Large intestine (tissue), 3 donors: ENCODE data around the gene OSTN. TPM values are rescaled to one million over a fixed set of nuclear protein-coding genes. Genes with fewer than 3 reads are reported as not detected.
A peak's percentile ranks its signal among the peaks of the same experiment; 100 is the strongest.

Experiments
- DNase-seq, 2 donors: peaks; one replicate each; pipeline versions ENCODE4 v3.0.0 to v3.0.0-alpha.2; 2013
- H3K27ac ChIP-seq: one replicate; pipeline ENCODE4 v1.5.1; 2013; ENCODE audit warnings: low read length
- H3K27me3 ChIP-seq: 2 replicates; pipeline ENCODE4 v1.6.1; 2013; ENCODE audit warnings: low read length; ENCODE audit not compliant: control insufficient read depth, insufficient read depth
- H3K36me3 ChIP-seq: 2 replicates; pipeline ENCODE4 v1.6.1; 2013; ENCODE audit warnings: low read length; ENCODE audit not compliant: control insufficient read depth, insufficient read depth
- H3K4me1 ChIP-seq: one replicate; pipeline ENCODE4 v1.6.1; 2013; ENCODE audit warnings: low read length; ENCODE audit not compliant: control insufficient read depth, insufficient read depth
- H3K4me3 ChIP-seq: one replicate; pipeline ENCODE4 v1.5.1; 2013; ENCODE audit warnings: low read length
- H3K9me3 ChIP-seq: one replicate; pipeline ENCODE4 v1.6.1; 2013; ENCODE audit warnings: mild to moderate bottlenecking, low read depth, low read length, moderate library complexity; ENCODE audit not compliant: control insufficient read depth
- WGBS: methylation state at CpG from one replicate; pipeline ENCODE4 v1.1.5; 2013; ENCODE audit warnings: low lambda C conversion rate; ENCODE audit not compliant: insufficient coverage; 5-methylcytosine and 5-hydroxymethylcytosine counted together
- polyA plus RNA-seq: library from polyadenylated mRNA; unstranded; fragments of 120-200 nt; gene quantifications from one replicate; pipeline ENCODE4 v1.2.1, GENCODE V29; 2013

The OSTN gene
- polyA plus RNA-seq, 1 donor = 0.12 TPM

DNA sequence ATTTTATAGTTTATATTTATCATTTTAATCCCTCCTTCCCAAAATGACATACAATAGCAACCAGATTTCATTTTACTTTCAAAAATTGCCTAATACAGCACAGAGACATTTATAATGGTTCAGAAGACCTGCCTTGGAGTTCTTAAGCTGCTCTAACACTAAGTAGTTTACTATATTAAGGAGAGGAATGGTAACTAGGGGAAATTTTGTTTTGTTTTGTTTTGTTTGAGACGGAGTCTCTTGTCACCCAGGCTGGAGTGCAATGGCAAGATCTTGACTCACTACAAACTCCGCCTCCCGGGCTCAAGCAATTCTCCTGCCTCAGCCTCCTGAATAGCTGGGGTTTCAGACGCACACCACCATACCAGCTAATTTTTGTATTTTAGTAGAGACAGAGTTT is 107.4 kb downstream of the OSTN start:
- H3K4me1 ChIP-seq = peaks cover 5% of the 10 kb centered on the region
- WGBS = no CpG with 5 or more reads among the region's 4 CpGs
- DNase-seq = no peak
- no peak overlapping the region for H3K4me3 ChIP-seq
- H3K9me3 ChIP-seq = no peaks in the 10 kb centered on the region
- no peaks in the 10 kb centered on the region for H3K36me3 ChIP-seq
- H3K27ac ChIP-seq = no peak overlapping the region
- H3K27me3 ChIP-seq = no peaks in the 10 kb centered on the region

DNA sequence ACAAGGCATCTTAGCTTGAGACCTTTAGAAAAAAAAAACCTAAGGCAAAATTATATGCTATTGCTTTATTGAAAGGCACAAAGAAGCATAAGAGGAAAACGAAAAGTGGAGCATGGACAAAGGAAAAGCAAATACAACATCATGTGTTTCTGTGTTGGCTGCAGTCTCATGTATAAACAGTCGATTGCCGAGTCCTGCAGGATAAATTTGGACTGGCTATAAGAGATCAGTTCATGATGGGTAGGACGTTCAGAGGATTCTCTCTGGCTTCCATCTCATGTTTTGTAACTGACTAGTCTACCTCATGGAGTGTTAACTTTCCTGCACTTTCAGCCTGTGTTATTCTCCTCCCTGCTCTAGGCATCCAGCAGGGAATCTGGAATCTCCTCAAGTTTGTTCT is 108.3 kb downstream of the OSTN start:
- no peaks in the 10 kb centered on the region for H3K9me3 ChIP-seq
- H3K27me3 ChIP-seq = no peaks in the 10 kb centered on the region
- DNase-seq = no peak
- WGBS = 73% methylated on average over 1 of the region's 4 CpGs
- H3K4me1 ChIP-seq = peaks cover under 1% of the 10 kb centered on the region
- H3K27ac ChIP-seq = no peak overlapping the region
- H3K4me3 ChIP-seq = no peak overlapping the region
- H3K36me3 ChIP-seq = no peaks in the 10 kb centered on the region

DNA sequence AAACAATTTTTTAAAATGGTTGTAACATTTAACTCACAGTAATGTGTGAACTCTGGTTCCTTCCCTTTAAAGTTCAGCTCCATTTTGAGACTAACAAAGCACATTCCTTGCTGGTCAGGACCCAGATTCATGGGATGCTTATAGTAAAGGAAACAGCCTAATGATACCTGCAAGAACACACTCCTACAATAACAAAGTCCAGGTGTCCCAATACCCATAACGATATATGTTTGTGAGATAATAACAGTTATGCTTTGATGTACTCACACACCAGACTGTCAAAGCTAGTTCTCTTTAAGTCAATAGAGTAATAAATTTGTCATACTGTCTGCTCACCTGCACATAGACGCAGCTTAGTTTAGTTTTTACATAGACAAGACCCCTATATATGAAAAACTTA is 114.3 kb downstream of the OSTN start:
- H3K9me3 ChIP-seq = peaks cover 8% of the 10 kb centered on the region
- peaks cover 10% of the 10 kb centered on the region for H3K4me1 ChIP-seq
- 17% methylated on average over 1 of the region's 2 CpGs for WGBS
- no peak overlapping the region for H3K27ac ChIP-seq
- peak; percentile 59 to 82 for DNase-seq
- no peaks in the 10 kb centered on the region for H3K27me3 ChIP-seq
- no peaks in the 10 kb centered on the region for H3K36me3 ChIP-seq
- H3K4me3 ChIP-seq = no peak overlapping the region

DNA sequence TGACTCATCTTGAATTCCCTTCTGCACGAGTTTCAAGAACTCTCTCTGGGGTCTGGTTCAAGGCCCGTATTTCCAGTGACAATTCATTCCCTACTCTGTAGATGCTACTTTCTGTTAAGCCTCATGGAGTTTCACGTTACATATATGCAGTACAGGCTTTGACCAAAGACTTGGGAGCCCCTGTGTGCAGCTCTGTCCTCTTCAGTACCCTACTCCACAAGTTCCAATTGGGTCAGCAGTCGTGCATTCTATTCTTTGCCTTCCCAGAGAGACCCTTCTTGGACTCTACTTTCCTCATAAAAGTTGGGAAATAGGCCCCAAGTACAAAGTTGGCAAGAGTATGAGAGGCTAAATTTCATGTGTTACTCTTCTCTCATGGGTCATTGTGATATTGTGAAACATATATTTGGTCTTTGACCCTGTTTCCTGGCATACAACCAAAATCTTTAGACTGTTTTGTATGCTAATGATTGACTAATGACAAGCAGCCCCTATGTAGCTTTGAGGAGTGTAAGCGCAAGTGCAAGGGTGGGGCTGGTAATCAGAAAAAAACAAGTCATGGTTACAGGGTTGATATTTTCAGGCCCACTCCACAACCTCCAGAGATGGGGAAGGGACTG is 115.2 kb downstream of the OSTN start:
- H3K4me3 ChIP-seq = no peak overlapping the region
- no peaks in the 10 kb centered on the region for H3K27me3 ChIP-seq
- H3K27ac ChIP-seq = peak overlapping the region; percentile 60
- peaks cover 8% of the 10 kb centered on the region for H3K9me3 ChIP-seq
- 80% methylated on average over 3 of the region's 5 CpGs for WGBS
- no peaks in the 10 kb centered on the region for H3K36me3 ChIP-seq
- peaks cover 10% of the 10 kb centered on the region for H3K4me1 ChIP-seq
- DNase-seq = peak; percentile 31 to 80

Other genes starting within 250 kb of the OSTN start
- gene CCDC50, start 130.2 kb downstream of the OSTN start, polyA plus RNA-seq = 82.1 TPM
- gene UTS2B, start 131.3 kb downstream of the OSTN start, polyA plus RNA-seq = 0.24 TPM